ENCODE measurements around the gene TAB2.
"Not testable (repeated sequence)": the region's sequence is repeated elsewhere in the genome, so short reads cannot be mapped to it uniquely, and the experiment has no call there.

The TAB2 gene

GRCh38 chr6:149444360-149445094, 127.0 kb downstream of the TAB2 start:
- DNase-seq (ENCODE audit: low spot score) = not testable (repeated sequence)

- no peak for DNase-seq (ENCODE audit: low spot score)
Observed at GRCh38 chr6:149445095-149445466, 127.6 kb downstream of the TAB2 start.

- no peak for DNase-seq (ENCODE audit: low spot score)
Observed at GRCh38 chr6:149445573-149445972, 128.1 kb downstream of the TAB2 start.

- no peak for DNase-seq (ENCODE audit: low spot score)
Observed at GRCh38 chr6:149446791-149447376, 129.4 kb downstream of the TAB2 start.

GRCh38 chr6:149448821-149449453, 131.4 kb downstream of the TAB2 start:
- DNase-seq (ENCODE audit: low spot score) = no peak

- DNase-seq (ENCODE audit: low spot score) = no peak
Observed at GRCh38 chr6:149449831-149450678, 132.5 kb downstream of the TAB2 start.

- DNase-seq (ENCODE audit: low spot score) = no peak
Observed at GRCh38 chr6:149450679-149451375, 133.3 kb downstream of the TAB2 start.

- no peak for DNase-seq (ENCODE audit: low spot score)
Observed at GRCh38 chr6:149451376-149452036, 134.0 kb downstream of the TAB2 start.

- no peak for DNase-seq (ENCODE audit: low spot score)
Observed at GRCh38 chr6:149452037-149452939, 134.8 kb downstream of the TAB2 start.

GRCh38 chr6:149453597-149454345, 136.3 kb downstream of the TAB2 start:
- DNase-seq (ENCODE audit: low spot score) = no peak

- peak; percentile 82 for DNase-seq (ENCODE audit: low spot score)
Observed at GRCh38 chr6:149454346-149454848, 136.9 kb downstream of the TAB2 start.

GRCh38 chr6:149455031-149455732, 137.7 kb downstream of the TAB2 start:
- no peak for DNase-seq (ENCODE audit: low spot score)

- DNase-seq (ENCODE audit: low spot score) = no peak
Observed at GRCh38 chr6:149456311-149457021, 139.0 kb downstream of the TAB2 start.

GRCh38 chr6:149457316-149457884, 139.9 kb downstream of the TAB2 start:
- no peak for DNase-seq (ENCODE audit: low spot score)

GRCh38 chr6:149458196-149458595, 140.7 kb downstream of the TAB2 start:
- DNase-seq (ENCODE audit: low spot score) = no peak

- DNase-seq (ENCODE audit: low spot score) = no peak
Observed at GRCh38 chr6:149458806-149459205, 141.3 kb downstream of the TAB2 start.

- DNase-seq (ENCODE audit: low spot score) = no peak
Observed at GRCh38 chr6:149459761-149460160, 142.2 kb downstream of the TAB2 start.

- DNase-seq (ENCODE audit: low spot score) = not testable (repeated sequence)
Observed at GRCh38 chr6:149460249-149460648, 142.7 kb downstream of the TAB2 start.
